ENCODE measurements around the gene VTI1A. TPM values are rescaled to one million over a fixed set of nuclear protein-coding genes. Genes with fewer than 3 reads are reported as not detected.

VTI1A gene
- total and polyA plus RNA-seq, 2 of the 8 experiments (the other 6 are each of a cell fraction or from before 2014, with no cell fraction given), result 6.0 to 20.0 TPM

GRCh38 chr10:112708461-112708860, 261.4 kb downstream of the VTI1A start:
- Histone ChIP-seq H3K27me3 (replicated peaks in 1 of 4; ENCODE audit: control insufficient read depth in 3 of 4, extremely low read depth in 1 of 4, insufficient read depth in 3 of 4, low read length in 3 of 4) (no peaks in the 10 kb centered on the region), H3K23ac (ENCODE audit: insufficient read length) (no peak overlapping the region), H2BK12ac (ENCODE audit: low read depth, low read length) (no peak overlapping the region), H3K14ac (ENCODE audit: insufficient read length) (no peak overlapping the region), H2BK5ac (ENCODE audit: low read depth, low read length) (no peak overlapping the region), H2AK5ac (ENCODE audit: low read depth, low read length) (no peak overlapping the region), H3K23me2 (ENCODE audit: low read depth, low read length) (no peaks in the 10 kb centered on the region; the same call in 1 of the 2 replicates), H4K20me1 (replicated peaks in 1 of 2; ENCODE audit: control insufficient read depth in 1 of 2, insufficient read depth in 2 of 2, low read length in 2 of 2) (no peaks in the 10 kb centered on the region), H2AFZ (ENCODE audit: low read length) (no peak overlapping the region), H3K79me1 (ENCODE audit: low read depth, low read length) (no peaks in the 10 kb centered on the region; the same call in 1 of the 2 replicates), H3K36me3 (ENCODE audit: control insufficient read depth in 2 of 4, insufficient read depth in 4 of 4, low read length in 3 of 4) (no peaks in the 10 kb centered on the region), H2BK120ac (replicated peaks; ENCODE audit: low read depth, low read length) (no peak overlapping the region), H3K56ac (replicated peaks; ENCODE audit: insufficient read length, low read depth, low read length) (no peak overlapping the region), H3K4ac (replicated peaks; ENCODE audit: insufficient read length, low read depth, low read length) (no peak overlapping the region), H4K91ac (replicated peaks; ENCODE audit: insufficient read length, low read length) (no peak overlapping the region), H4K8ac (ENCODE audit: extremely low read depth, insufficient read depth, low read length) (no peak overlapping the region), H2BK20ac (ENCODE audit: low read length) (no peak overlapping the region), H3K4me3 (ENCODE audit: extremely low read depth in 1 of 4, insufficient read depth in 2 of 4, low read depth in 3 of 4, low read length in 4 of 4) (no peak overlapping the region), H3K79me2 (ENCODE audit: control insufficient read depth in 1 of 2, insufficient read depth in 2 of 2, low read length in 2 of 2) (no peaks in the 10 kb centered on the region), H2BK15ac (ENCODE audit: low read length) (no peak overlapping the region), H3K18ac (ENCODE audit: extremely low read depth, low read length) (no peak overlapping the region), H3K4me2 (ENCODE audit: insufficient read depth in 1 of 2, low read depth in 2 of 2, low read length in 2 of 2) (no peak overlapping the region), H3K9ac (replicated peaks in 1 of 4; ENCODE audit: extremely low read depth in 1 of 4, low read depth in 3 of 4, low read length in 3 of 4) (no peak overlapping the region), H3K9me3 (ENCODE audit: insufficient read depth in 2 of 2, low read depth in 1 of 2, low read length in 1 of 2) (no peaks in the 10 kb centered on the region), H3K4me1 (replicated peaks in 1 of 4; ENCODE audit: control insufficient read depth in 3 of 4, insufficient read depth in 4 of 4, low read length in 3 of 4) (peaks cover 4 to 17% (median 10%) of the 10 kb centered on the region in 4 experiments; a peak in 4 of 7 replicates), H4K5ac (ENCODE audit: insufficient read length, low read depth, low read length) (no peak overlapping the region), H3K27ac (ENCODE audit: low read depth, low read length) (no peak overlapping the region)
- ChIA-PET CTCF (ENCODE audit: partially characterized antibody) (interaction anchor here (1.1 to 4.9 kb wide), 2 partner anchors 13 to 144 kb away, joined by 4 to 36 read pairs; no protein-coding TSS in a partner anchor), POLR2A (ENCODE audit: partially characterized antibody) (no interaction called here)
- TF ChIP-seq KDM5A (IDR thresholded peaks at IDR 0.05; ENCODE audit: low read length), result no peak
- no peak for TF ChIP-seq SP2 (IDR thresholded peaks at IDR 0.05; ENCODE audit: low read length)
- no peak for TF ChIP-seq GABPA (IDR thresholded peaks at IDR 0.05; ENCODE audit: borderline replicate concordance, insufficient read depth, low read length)
- WGBS, 2 experiments (ENCODE audit: extremely low coverage in 1 of 2, insufficient coverage in 1 of 2, insufficient read length in 1 of 2, insufficient replicate concordance in 2 of 2, low coverage in 1 of 2, low lambda C conversion rate in 2 of 2, missing lambda C conversion rate in 1 of 2), result 92% methylated on average over 5 of the region's 5 CpGs; no CpG with 5 or more reads in 1 of the 2 experiments
- FAIRE-seq (no peak), DNase-seq (ENCODE audit: low read depth in 1 of 2, low spot score in 2 of 2) (no peak)
